CD4-positive, alpha-beta T cell treated with Interleukin-17A for 1 hour (primary cell): ENCODE data around the gene IGFBP5.

ENCODE experiments used
- DNase-seq: peaks from one replicate; pipeline ENCODE4 v3.0.0-alpha.2; 2020

Gene IGFBP5

DNA sequence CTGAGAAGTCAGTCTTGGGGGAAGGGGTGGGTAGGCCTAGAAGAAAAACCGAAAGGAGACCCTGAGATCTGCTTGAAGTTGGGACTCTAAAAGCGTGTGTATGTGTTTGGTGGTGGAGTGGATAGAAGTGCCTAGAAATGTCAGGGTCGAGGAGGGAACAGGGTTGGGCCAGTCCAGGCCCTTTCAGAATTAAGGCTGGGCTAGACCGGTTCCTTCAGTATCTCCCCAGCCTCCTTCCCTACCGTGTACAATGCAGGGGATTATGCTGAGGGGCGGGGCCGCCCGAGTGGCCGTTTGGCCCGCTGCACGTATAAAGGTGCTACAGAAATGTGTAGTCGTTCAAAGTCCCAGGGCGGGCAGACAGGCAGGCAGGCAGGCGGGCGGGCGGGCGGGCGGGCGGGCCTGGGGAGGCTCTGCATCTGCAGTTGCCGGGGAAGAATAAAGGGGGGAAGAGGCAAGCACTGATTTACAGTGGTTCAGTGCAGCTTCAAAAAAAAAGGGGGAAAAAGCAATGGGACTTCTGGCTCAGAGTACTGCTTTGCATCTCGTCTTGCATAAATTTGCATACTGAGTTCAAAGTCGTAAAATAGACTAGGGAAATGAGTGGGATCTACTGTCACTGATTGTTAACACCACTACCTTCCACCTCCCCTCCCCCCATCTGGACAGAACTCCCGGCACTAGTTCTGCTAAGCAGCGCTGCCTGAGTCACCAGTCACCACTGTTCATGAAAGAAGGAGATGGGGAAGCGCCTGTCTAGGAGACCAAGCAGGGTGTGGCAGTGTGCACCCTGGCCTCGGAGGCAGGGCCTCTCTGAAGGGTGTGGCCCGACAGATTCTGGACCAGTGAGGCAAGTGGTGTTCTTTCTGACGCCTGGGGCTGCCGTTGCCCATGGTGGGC is 58.5 kb downstream of the IGFBP5 start:
- no peak for DNase-seq

GRCh38 chr2:216635701-216636550 is 59.4 kb downstream of the IGFBP5 start:
- no peak for DNase-seq

DNA sequence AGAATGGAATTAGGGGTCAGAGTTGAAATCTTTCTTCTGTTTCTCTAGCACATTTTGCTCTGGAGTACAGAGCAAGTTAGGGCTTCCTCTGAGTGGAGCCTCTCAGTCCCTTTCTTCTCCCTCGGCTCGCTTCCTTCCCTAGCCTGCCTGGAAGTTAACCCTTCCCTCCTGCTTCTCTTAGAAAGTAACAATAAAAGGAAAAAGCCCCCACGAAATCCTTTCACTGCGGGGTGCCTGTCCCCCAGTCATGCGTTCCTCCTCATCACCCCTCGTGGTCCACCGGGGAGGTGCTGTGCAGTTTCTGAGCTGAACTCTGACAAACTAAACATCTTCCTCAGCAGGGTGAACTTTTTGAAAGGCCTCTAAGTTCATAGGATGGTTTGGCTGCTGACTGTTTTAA is 60.2 kb downstream of the IGFBP5 start:
- DNase-seq: no peak

DNA sequence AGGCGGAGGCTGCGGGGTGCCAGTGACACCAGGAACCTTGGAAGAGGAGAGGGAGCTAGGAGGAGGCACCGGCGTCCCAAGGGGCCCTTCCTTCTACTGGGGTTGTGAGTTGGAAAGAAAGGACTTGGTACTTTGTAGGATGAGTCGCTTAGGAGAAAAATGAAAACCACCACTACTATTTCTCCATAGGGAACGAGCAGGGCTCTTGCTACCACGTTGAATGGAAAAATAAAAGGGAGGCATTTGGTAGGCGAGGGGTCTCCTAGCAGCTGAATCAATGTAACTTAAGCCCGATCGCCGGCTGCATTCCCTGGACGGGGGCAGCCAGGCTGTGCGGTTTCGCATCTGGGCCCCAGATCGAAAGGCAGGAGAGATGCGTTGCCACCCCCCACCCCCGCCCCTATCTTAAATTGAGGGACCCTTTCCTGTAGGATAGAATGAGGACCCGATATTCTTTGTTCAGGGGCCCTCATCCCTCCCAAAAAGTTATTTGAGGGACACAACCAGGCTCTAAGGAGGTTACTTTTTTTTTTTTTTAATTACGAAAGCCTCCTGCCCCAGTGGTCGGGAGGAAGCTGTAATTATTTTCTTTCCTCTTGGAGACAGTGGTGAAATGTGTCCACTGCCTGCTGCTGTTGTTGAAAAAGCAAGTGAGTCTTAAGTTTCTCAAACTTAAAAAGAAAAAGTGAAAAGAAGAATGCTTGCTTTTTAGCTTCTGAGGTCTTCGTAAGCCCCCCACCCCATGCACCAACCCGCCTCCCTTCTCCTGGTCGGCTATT is 60.8 kb downstream of the IGFBP5 start:
- DNase-seq: no peak

DNA sequence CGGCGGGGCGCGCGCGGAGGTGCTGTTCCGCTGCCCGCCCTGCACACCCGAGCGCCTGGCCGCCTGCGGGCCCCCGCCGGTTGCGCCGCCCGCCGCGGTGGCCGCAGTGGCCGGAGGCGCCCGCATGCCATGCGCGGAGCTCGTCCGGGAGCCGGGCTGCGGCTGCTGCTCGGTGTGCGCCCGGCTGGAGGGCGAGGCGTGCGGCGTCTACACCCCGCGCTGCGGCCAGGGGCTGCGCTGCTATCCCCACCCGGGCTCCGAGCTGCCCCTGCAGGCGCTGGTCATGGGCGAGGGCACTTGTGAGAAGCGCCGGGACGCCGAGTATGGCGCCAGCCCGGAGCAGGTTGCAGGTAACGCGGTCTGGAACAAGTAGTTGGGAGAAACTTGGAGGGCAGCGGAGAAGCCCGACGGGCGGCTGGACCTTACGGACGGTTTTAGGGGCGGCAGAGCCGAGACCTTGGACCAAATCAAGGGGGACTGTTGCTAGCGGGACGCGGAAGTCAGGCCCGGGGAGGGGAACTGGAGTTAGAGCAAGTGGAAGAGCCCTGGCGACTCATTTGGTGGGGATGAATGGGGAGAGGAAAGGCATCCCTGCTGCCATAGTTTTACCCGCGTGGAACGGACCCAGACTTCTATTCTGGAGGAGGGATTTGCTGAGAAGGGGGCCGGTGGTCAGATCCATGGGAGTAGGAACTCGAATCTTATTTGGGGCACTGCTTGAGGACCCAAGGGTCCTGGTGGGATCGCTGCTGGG is 61.6 kb downstream of the IGFBP5 start:
- no peak for DNase-seq

GRCh38 chr2:216632952-216633615 is 62.3 kb downstream of the IGFBP5 start, which contains the start of gene IGFBP2:
Gene IGFBP2 (plus strand): TSS chr2:216633420. CDS start chr2:216633524, 104 bp downstream.
- no peak for DNase-seq

- DNase-seq: no peak
Observed at GRCh38 chr2:216632346-216632951, 62.9 kb downstream of the IGFBP5 start.

GRCh38 chr2:216629784-216630183 is 65.6 kb downstream of the IGFBP5 start:
- DNase-seq: no peak

DNA sequence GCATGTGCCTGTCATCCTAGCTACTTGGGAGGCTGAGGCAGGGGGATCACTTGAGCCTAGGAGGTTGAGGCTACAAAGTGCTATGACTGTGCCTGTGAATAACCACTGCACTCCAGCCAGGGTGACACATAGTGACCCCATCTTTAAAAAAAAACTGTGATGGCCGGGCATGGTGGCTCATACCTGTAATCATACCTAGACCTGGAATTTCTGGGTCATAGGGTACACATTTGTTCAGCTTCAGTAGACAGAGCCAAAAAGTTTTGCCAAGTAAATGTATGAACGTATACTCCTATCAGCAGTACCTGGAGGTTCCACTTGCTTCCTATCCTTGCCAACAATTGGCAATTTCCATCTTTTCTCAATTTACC is 68.5 kb downstream of the IGFBP5 start:
- no peak for DNase-seq

DNA sequence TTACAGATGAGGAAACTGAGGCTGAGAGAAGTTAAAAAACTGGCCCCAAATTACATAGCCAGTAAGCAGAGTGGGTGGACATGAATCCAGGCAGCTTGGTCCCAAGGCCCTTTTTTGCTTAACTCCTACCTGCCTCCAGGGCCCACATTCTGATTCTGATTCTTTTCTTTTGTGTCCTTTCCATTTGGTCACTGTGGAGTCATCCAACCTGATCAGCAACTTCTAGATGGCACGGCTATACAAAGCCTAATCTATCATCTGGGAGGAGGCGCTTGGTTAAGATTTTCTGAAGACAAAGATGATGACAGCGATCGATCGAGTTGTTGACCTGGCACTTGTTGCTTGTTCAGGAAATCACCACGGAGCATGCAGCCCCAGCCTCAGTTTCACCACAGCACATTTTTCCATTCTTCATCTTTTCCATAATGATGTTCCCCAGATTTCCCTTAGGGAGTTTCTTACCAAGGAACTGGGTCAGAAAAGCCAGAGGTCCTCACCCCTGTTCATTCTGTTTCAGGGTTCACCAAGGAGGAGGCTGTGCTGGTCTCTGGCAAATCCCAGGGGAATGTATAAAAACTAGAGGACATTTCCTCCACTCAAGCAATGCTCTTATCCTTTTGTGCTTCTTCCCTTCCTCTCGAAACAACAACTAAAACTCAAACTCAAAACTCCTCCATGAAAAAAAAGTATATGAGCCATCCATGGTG is 69.0 kb downstream of the IGFBP5 start:
- DNase-seq: no peak

- DNase-seq: no peak
Observed at GRCh38 chr2:216624251-216624650, 71.1 kb downstream of the IGFBP5 start.

DNA sequence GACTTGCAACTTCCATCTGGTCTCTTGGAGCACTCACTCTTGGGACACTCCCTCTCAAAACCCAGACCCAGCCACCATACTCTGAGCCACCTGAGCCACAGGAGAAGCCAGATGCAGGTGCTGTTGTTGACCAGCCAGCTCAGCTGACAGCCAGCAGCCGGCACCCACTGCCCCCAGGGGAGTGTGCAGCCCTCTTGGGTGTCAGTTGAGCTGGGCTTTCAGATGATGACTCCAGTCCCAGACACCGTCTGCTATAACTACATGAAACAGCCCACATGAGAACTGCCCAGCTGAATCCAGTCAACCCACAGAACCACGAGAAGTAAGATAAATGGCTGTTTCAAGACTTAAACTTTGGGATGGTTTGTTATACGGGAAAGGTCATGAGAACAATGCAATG is 72.8 kb downstream of the IGFBP5 start:
- DNase-seq: no peak
